H1 (cell line): ENCODE measurements around the gene AP2A2. TPM values are rescaled to one million over a fixed set of nuclear protein-coding genes. Genes with fewer than 3 reads are reported as not detected.

Experiments used
- CTCF ChIA-PET: fragments of 300-600 bp; sonication (Branson Sonifier 250); formaldehyde crosslinking; loops from one replicate; lab custom pipeline; 2021; ENCODE audit not compliant: partially characterized antibody; lab: Charles Lee
- POLR2A ChIA-PET: fragments of 300-600 bp; sonication (Branson Sonifier 250); formaldehyde crosslinking; loops from one replicate; lab custom pipeline; 2021; ENCODE audit warnings: inconsistent platforms; ENCODE audit not compliant: partially characterized antibody; lab: Charles Lee
- DNase-seq, 2 experiments: peaks; one replicate each; pipeline versions ENCODE4 v3.0.0 to v3.0.0-alpha.2; 2010 to 2022; ENCODE audit warnings: low spot score in 2 of 2, low read depth in 1 of 2, mixed read lengths in 1 of 2
- FAIRE-seq: peaks from 2 replicates; lab custom pipeline; 2011; peaks lifted over from hg19 to GRCh38; lab: Jason Lieb, UNC
- H2AFZ ChIP-seq: 2 replicates; pipeline ENCODE4 v1.8.1; 2012; ENCODE audit warnings: low read length, inconsistent platforms
- H2AK5ac ChIP-seq: 2 replicates; pipeline ENCODE4 v1.6.1; 2013; ENCODE audit warnings: low read depth, low read length
- H2BK120ac ChIP-seq: replicated peaks from 2 replicates; pipeline ENCODE3; 2013; ENCODE audit warnings: low read depth, low read length, inconsistent platforms
- H2BK12ac ChIP-seq: 2 replicates; pipeline ENCODE4 v1.6.1; 2013; ENCODE audit warnings: low read depth, low read length
- H2BK15ac ChIP-seq: 2 replicates; pipeline ENCODE4 v1.6.1; 2013; ENCODE audit warnings: low read length
- H2BK20ac ChIP-seq: 2 replicates; pipeline ENCODE4 v1.6.1; 2013; ENCODE audit warnings: low read length
- H2BK5ac ChIP-seq: 2 replicates; pipeline ENCODE4 v1.6.1; 2013; ENCODE audit warnings: low read depth, low read length
- H3K14ac ChIP-seq: 2 replicates; pipeline ENCODE4 v1.6.1; 2013; ENCODE audit warnings: inconsistent platforms; ENCODE audit not compliant: insufficient read length
- H3K18ac ChIP-seq: 2 replicates; pipeline ENCODE4 v1.6.1; 2013; ENCODE audit warnings: low read length; ENCODE audit errors: extremely low read depth
- H3K23ac ChIP-seq: 2 replicates; pipeline ENCODE4 v1.6.1; 2013; ENCODE audit warnings: inconsistent platforms; ENCODE audit not compliant: insufficient read length
- H3K23me2 ChIP-seq: 2 replicates; pipeline ENCODE4 v1.6.1; 2013; ENCODE audit warnings: low read depth, low read length
- H3K27ac ChIP-seq: 2 replicates; pipeline ENCODE4 v1.6.1; 2011; ENCODE audit warnings: low read depth, low read length, inconsistent platforms
- H3K27me3 ChIP-seq, 4 experiments: replicated peaks in 1 of 4; 1 replicate in 1 of 4; 2 replicates in 3 of 4; pipeline versions ENCODE4 v1.6.1 to v1.8.1; 2011 to 2013; ENCODE audit warnings: low read length in 3 of 4, mild to moderate bottlenecking in 3 of 4, inconsistent platforms in 2 of 4, mixed read lengths in 2 of 4, moderate library complexity in 1 of 4; ENCODE audit not compliant: control insufficient read depth in 3 of 4, insufficient read depth in 3 of 4; ENCODE audit errors: extremely low read depth in 1 of 4
- H3K36me3 ChIP-seq, 4 experiments: 2 replicates each; pipeline versions ENCODE4 v1.6.1 to v1.8.1; 2011 to 2013; ENCODE audit warnings: mild to moderate bottlenecking in 4 of 4, low read length in 3 of 4, moderate library complexity in 2 of 4, control low read depth in 1 of 4, inconsistent platforms in 1 of 4; ENCODE audit not compliant: insufficient read depth in 4 of 4, control insufficient read depth in 2 of 4
- H3K4ac ChIP-seq: replicated peaks from 2 replicates; pipeline ENCODE3; 2013; ENCODE audit warnings: low read length, low read depth, mixed read lengths, inconsistent platforms; ENCODE audit not compliant: insufficient read length
- H3K4me1 ChIP-seq, 4 experiments: replicated peaks in 1 of 4; 1 replicate in 1 of 4; 2 replicates in 3 of 4; pipeline versions ENCODE4 v1.6.1 to v1.8.1; 2011 to 2013; ENCODE audit warnings: low read length in 3 of 4, inconsistent platforms in 2 of 4, mixed read lengths in 1 of 4; ENCODE audit not compliant: insufficient read depth in 4 of 4, control insufficient read depth in 3 of 4
- H3K4me2 ChIP-seq, 2 experiments: 2 replicates each; pipeline versions ENCODE4 v1.6.1 to v1.8.1; 2011 to 2013; ENCODE audit warnings: low read depth in 2 of 2, low read length in 2 of 2, control low read depth in 1 of 2, inconsistent platforms in 1 of 2, mild to moderate bottlenecking in 1 of 2; ENCODE audit not compliant: insufficient read depth in 1 of 2
- H3K4me3 ChIP-seq, 4 experiments: fragments of 200-600, 300-600 bp in 1 of 4; sonication (generic), shearing (Covaris generic), sonication (Bioruptor Twin) in 1 of 4; 2 replicates each; pipeline versions ENCODE4 v1.5.1 to v1.8.1; 2011 to 2016; ENCODE audit warnings: low read length in 4 of 4, low read depth in 3 of 4, control low read depth in 2 of 4, inconsistent platforms in 2 of 4, mild to moderate bottlenecking in 2 of 4, mixed read lengths in 1 of 4, moderate library complexity in 1 of 4; ENCODE audit not compliant: insufficient read depth in 2 of 4; ENCODE audit errors: extremely low read depth in 1 of 4
- H3K56ac ChIP-seq: replicated peaks from 2 replicates; pipeline ENCODE3; 2013; ENCODE audit warnings: low read depth, mild to moderate bottlenecking, mixed read lengths, low read length, inconsistent platforms; ENCODE audit not compliant: insufficient read length
- H3K79me1 ChIP-seq: 2 replicates; pipeline ENCODE4 v1.6.1; 2013; ENCODE audit warnings: low read depth, low read length, control low read depth
- H3K79me2 ChIP-seq, 2 experiments: 2 replicates each; pipeline versions ENCODE4 v1.6.1 to v1.8.1; 2012 to 2013; ENCODE audit warnings: low read length in 2 of 2, mild to moderate bottlenecking in 2 of 2, inconsistent platforms in 1 of 2; ENCODE audit not compliant: insufficient read depth in 2 of 2, control insufficient read depth in 1 of 2
- H3K9ac ChIP-seq, 4 experiments: replicated peaks in 1 of 4; 1 replicate in 1 of 4; 2 replicates in 3 of 4; pipeline versions ENCODE4 v1.6.1 to v1.8.1; 2011 to 2013; ENCODE audit warnings: low read depth in 3 of 4, low read length in 3 of 4, control low read depth in 2 of 4, mild to moderate bottlenecking in 2 of 4, moderate library complexity in 2 of 4, inconsistent platforms in 1 of 4; ENCODE audit errors: extremely low read depth in 1 of 4
- H3K9me3 ChIP-seq, 2 experiments: 2 replicates each; pipeline versions ENCODE4 v1.6.1 to v1.8.1; 2012 to 2013; ENCODE audit warnings: mild to moderate bottlenecking in 2 of 2, moderate library complexity in 2 of 2, control low read depth in 1 of 2, inconsistent platforms in 1 of 2, low read depth in 1 of 2, low read length in 1 of 2, mixed read lengths in 1 of 2; ENCODE audit not compliant: insufficient read depth in 2 of 2
- H4K20me1 ChIP-seq, 2 experiments: replicated peaks in 1 of 2; 2 replicates each; pipeline versions ENCODE3 to v1.8.1; 2011 to 2013; ENCODE audit warnings: inconsistent platforms in 2 of 2, low read length in 2 of 2, mild to moderate bottlenecking in 1 of 2; ENCODE audit not compliant: insufficient read depth in 2 of 2, control insufficient read depth in 1 of 2
- H4K5ac ChIP-seq: 2 replicates; pipeline ENCODE4 v1.6.1; 2013; ENCODE audit warnings: low read length, low read depth, mixed read lengths, inconsistent platforms; ENCODE audit not compliant: insufficient read length
- H4K8ac ChIP-seq: 2 replicates; pipeline ENCODE4 v1.8.0; 2013; ENCODE audit warnings: mild to moderate bottlenecking, moderate library complexity, low read length, inconsistent platforms; ENCODE audit not compliant: insufficient read depth; ENCODE audit errors: extremely low read depth
- H4K91ac ChIP-seq: replicated peaks from 2 replicates; pipeline ENCODE3; 2013; ENCODE audit warnings: low read length, mixed read lengths, inconsistent platforms; ENCODE audit not compliant: insufficient read length
- BCL11A ChIP-seq, 2 experiments: IDR thresholded peaks; one replicate each; pipeline ENCODE4 v1.6.1; 2011; ENCODE audit warnings: low read depth in 2 of 2, low read length in 2 of 2, mild to moderate bottlenecking in 2 of 2
- CEBPB ChIP-seq: IDR thresholded peaks from 2 replicates; pipeline ENCODE4 v1.6.1; 2012; ENCODE audit warnings: low read depth, low read length
- CREB1 ChIP-seq: IDR thresholded peaks from 2 replicates; pipeline ENCODE4 v1.6.1; 2012; ENCODE audit warnings: inconsistent platforms
- CTBP2 ChIP-seq: IDR thresholded peaks from 2 replicates; pipeline ENCODE4 v1.7.0; 2011; ENCODE audit warnings: borderline replicate concordance, mild to moderate bottlenecking, moderate library complexity, mixed read lengths, low read length; ENCODE audit not compliant: insufficient read depth, insufficient read length
- PHF8 ChIP-seq: fragments of 200-600 bp; sonication (generic); conservative IDR thresholded peaks from 2 replicates; pipeline ENCODE4 v1.7.1; 2012; ENCODE audit warnings: low read depth, mild to moderate bottlenecking, inconsistent platforms, low read length, moderate library complexity
- RBBP5 ChIP-seq: IDR thresholded peaks from 2 replicates; pipeline ENCODE4 v1.7.1; 2012; ENCODE audit warnings: low read depth, mild to moderate bottlenecking, inconsistent platforms, low read length, moderate library complexity, borderline replicate concordance
- SP2 ChIP-seq: IDR thresholded peaks from 2 replicates; pipeline ENCODE4 v1.6.1; 2012; ENCODE audit warnings: mild to moderate bottlenecking, low read length, inconsistent platforms
- TAF7 ChIP-seq: optimal IDR thresholded peaks from 2 replicates; pipeline ENCODE3; 2011; ENCODE audit warnings: low read depth, mild to moderate bottlenecking, inconsistent platforms, low read length, moderate library complexity, borderline replicate concordance
- ZNF274 ChIP-seq: IDR thresholded peaks from 2 replicates; pipeline ENCODE4 v1.7.0; 2012; ENCODE audit warnings: low read length, borderline replicate concordance; ENCODE audit errors: extremely low read depth
- WGBS, 2 experiments: shearing (Covaris generic) in 1 of 2; methylation state at CpG; one replicate each; pipeline versions ENCODE4 v1.1.6 to v1.1.7; 2013 to 2015; ENCODE audit warnings: low lambda C conversion rate in 2 of 2, mixed read lengths in 2 of 2, inconsistent platforms in 1 of 2, low coverage in 1 of 2, missing lambda C conversion rate in 1 of 2; ENCODE audit not compliant: insufficient replicate concordance in 2 of 2, insufficient coverage in 1 of 2, insufficient read length in 1 of 2; ENCODE audit errors: extremely low coverage in 1 of 2, missing lambda C conversion rate in 1 of 2; 5-methylcytosine and 5-hydroxymethylcytosine counted together
- polyA plus RNA-seq, 7 experiments: library from polyadenylated mRNA; depleted of rRNA in 3 of 7; stranded (reverse) in 5 of 7; unstranded in 2 of 7; fragments of >200 nt in 5 of 7; fragments of 200-250 nt in 2 of 7; gene quantifications; 1 replicate in 5 of 7; 2 replicates in 1 of 7; 4 replicates in 1 of 7; pipeline versions ENCODE4 v1.2.1 to v1.2.3, GENCODE V29; 2011 to 2013; ENCODE audit warnings: missing spikeins in 2 of 7, mixed read lengths in 2 of 7
- total RNA-seq: library from RNA; stranded (reverse); fragmentation: NEBNext Ultra II Directional; extraction: Animal tissue kit (Norgen Biotek cat#: 25700); gene quantifications from 2 replicates; pipeline ENCODE4 v1.2.1, GENCODE V29; 2021
- TF ChIP-seq, protein P1 (sequence below): IDR thresholded peaks from 2 replicates; pipeline ENCODE4 v1.6.1; 2012; ENCODE audit warnings: inconsistent platforms
- TF ChIP-seq, protein P2 (sequence below): IDR thresholded peaks from 2 replicates; pipeline ENCODE4 v1.6.1; 2011; ENCODE audit warnings: low read length, improper control_type of control experiment

The AP2A2 gene
- total and polyA plus RNA-seq, 2 of the 8 experiments (the other 6 are each of a cell fraction or from before 2014, with no cell fraction given), result 50.0 to 65.0 TPM

DNA sequence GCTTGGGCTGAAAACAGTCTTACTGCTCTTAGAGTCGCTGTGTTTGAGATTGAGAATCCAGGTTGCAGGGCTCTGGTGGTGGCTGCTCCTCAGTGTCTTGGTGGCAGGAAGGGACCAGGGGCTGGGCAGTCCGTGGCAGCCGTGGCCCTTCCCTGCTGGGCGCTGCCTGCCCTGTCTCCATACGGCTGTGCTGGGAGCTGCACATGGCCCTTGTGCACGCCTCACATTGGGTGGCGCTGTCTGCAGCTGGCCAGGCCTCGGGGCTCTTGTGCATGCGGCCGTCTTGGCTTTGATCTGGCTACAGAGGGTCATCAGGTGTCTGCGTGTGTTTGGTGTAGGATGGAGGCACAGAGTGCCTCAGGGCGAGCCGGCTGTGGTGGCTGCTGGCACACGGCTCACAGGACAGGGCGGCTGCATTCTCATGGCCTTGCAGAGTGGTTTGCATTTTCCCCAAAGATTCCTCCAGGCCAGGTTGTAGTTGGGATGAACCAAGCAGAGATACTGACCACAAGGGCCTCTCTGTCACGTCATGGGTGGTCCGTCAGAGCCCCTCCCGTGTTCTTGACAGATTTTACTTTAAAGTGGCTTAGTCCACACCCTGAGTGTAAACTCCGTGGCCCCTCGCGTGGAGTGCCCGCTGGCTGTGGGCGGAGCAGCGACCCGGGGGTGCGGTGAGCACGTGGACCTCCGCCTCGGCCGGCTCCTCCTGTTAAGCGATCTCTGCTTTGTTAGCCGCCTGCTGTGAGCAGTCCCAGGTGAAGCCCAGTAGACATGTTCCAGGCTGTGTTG, 76.1 kb downstream of the AP2A2 start:
- CTCF ChIA-PET, result interaction anchor here (0.7 to 1.2 kb wide), 2 partner anchors 9 to 83 kb away, joined by 3 read pairs; no protein-coding TSS in a partner anchor
- Histone ChIP-seq H3K56ac (no peak overlapping the region), H3K79me1 (no peaks in the 10 kb centered on the region; the same call in 1 of the 2 replicates), H3K4me2 (no peak overlapping the region), H3K23ac (no peak overlapping the region), H2BK20ac (no peak overlapping the region), H3K9me3 (no peaks in the 10 kb centered on the region), H3K36me3 (peaks cover 7 to 24% (median 17%) of the 10 kb centered on the region in 4 experiments; a peak in 7 of 8 replicates), H3K18ac (no peak overlapping the region), H2BK15ac (no peak overlapping the region), H3K79me2 (no peaks in the 10 kb centered on the region; a peak in 1 of 4 replicates), H2BK12ac (no peak overlapping the region), H2AFZ (no peak overlapping the region), H4K20me1 (peaks cover 0 to 10% of the 10 kb centered on the region in 2 experiments), H3K4me1 (no peaks in the 10 kb centered on the region), H4K5ac (no peak overlapping the region), H2AK5ac (no peak overlapping the region), H3K9ac (no peak overlapping the region), H4K91ac (no peak overlapping the region), H3K4me3 (no peak overlapping the region), H3K27ac (no peak overlapping the region), H2BK5ac (0 out of 2 replicates have a peak overlapping the region, but pooled peaks have one; percentile 44), H2BK120ac (no peak overlapping the region), H3K23me2 (no peaks in the 10 kb centered on the region), H4K8ac (no peak overlapping the region), H3K27me3 (no peaks in the 10 kb centered on the region), H3K4ac (no peak overlapping the region), H3K14ac (no peak overlapping the region)
- TF ChIP-seq CEBPB (no peak), PHF8 (no peak), CTBP2 (no peak), SP2 (no peak), ZNF274 (no peak), RBBP5 (no peak), BCL11A (IDR thresholded peaks at IDR 0.05; ENCODE audit: low read depth in 2 of 2, low read length in 2 of 2) (no peak), CREB1 (no peak), TAF7 (no peak)
- TF ChIP-seq, protein P1, sequence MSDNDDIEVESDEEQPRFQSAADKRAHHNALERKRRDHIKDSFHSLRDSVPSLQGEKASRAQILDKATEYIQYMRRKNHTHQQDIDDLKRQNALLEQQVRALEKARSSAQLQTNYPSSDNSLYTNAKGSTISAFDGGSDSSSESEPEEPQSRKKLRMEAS, result no peak
- TF ChIP-seq, protein P2, sequence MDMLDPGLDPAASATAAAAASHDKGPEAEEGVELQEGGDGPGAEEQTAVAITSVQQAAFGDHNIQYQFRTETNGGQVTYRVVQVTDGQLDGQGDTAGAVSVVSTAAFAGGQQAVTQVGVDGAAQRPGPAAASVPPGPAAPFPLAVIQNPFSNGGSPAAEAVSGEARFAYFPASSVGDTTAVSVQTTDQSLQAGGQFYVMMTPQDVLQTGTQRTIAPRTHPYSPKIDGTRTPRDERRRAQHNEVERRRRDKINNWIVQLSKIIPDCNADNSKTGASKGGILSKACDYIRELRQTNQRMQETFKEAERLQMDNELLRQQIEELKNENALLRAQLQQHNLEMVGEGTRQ, result no peak
- no peak for FAIRE-seq
- DNase-seq, result no peak
- 90% methylated on average over 32 of the region's 32 CpGs; no CpG with 5 or more reads in 1 of the 2 experiments for WGBS, 2 experiments
- POLR2A ChIA-PET, result no interaction called here
